Parathyroid adenoma (tissue), 2 donors: Measurements from ENCODE around the gene LY6G5C.

Source experiments
- H2AFZ ChIP-seq: fragments of 300-600 bp; sonication (generic); one replicate; pipeline ENCODE4 v1.7.0; 2017; ENCODE audit warnings: antibody characterized with exemption, mild to moderate bottlenecking
- H3K27ac ChIP-seq: fragments of 300-600 bp; sonication (generic); one replicate; pipeline ENCODE4 v1.7.0; 2017
- H3K27me3 ChIP-seq: fragments of 300-600 bp; sonication (generic); one replicate; pipeline ENCODE4 v1.7.0; 2017; ENCODE audit warnings: low read length; ENCODE audit not compliant: control insufficient read depth, insufficient read depth
- H3K36me3 ChIP-seq: fragments of 300-600 bp; sonication (generic); one replicate; pipeline ENCODE4 v1.7.0; 2017; ENCODE audit warnings: low read length; ENCODE audit not compliant: control insufficient read depth, insufficient read depth
- H3K4me1 ChIP-seq: fragments of 300-600 bp; sonication (generic); one replicate; pipeline ENCODE4 v1.7.0; 2017; ENCODE audit warnings: control low read depth
- H3K4me2 ChIP-seq: fragments of 300-600 bp; sonication (generic); one replicate; pipeline ENCODE4 v1.7.0; 2017; ENCODE audit warnings: low read length
- H3K4me3 ChIP-seq: fragments of 300-600 bp; sonication (generic); one replicate; pipeline ENCODE4 v1.7.0; 2017; ENCODE audit warnings: low read depth, low read length
- H3K79me2 ChIP-seq: fragments of 300-600 bp; sonication (generic); one replicate; pipeline ENCODE4 v1.7.0; 2017; ENCODE audit warnings: control low read depth
- H3K9ac ChIP-seq: fragments of 300-600 bp; sonication (generic); one replicate; pipeline ENCODE4 v1.7.0; 2017; ENCODE audit warnings: mild to moderate bottlenecking
- H3K9me3 ChIP-seq: fragments of 300-600 bp; sonication (generic); one replicate; pipeline ENCODE4 v1.7.0; 2017; ENCODE audit warnings: low read length; ENCODE audit not compliant: control insufficient read depth
- CTCF ChIP-seq: fragments of 300-600 bp; sonication (generic); IDR thresholded peaks from one replicate; pipeline ENCODE4 v1.7.0; 2017; ENCODE audit warnings: antibody characterized with exemption, mild to moderate bottlenecking
- donor health status: primary hyperparathyroidism.

The LY6G5C gene

GRCh38 chr6:31700740-31701401, 20.0 kb upstream of the LY6G5C start:
- no peak overlapping the region for H2AFZ ChIP-seq
- H3K36me3 ChIP-seq: no peaks in the 10 kb centered on the region
- no peak overlapping the region for H3K27ac ChIP-seq
- peaks cover 11% of the 10 kb centered on the region for H3K79me2 ChIP-seq
- no peak for TF ChIP-seq CTCF
- no peak overlapping the region for H3K9ac ChIP-seq
- peaks cover 12% of the 10 kb centered on the region for H3K4me1 ChIP-seq
- H3K27me3 ChIP-seq: no peaks in the 10 kb centered on the region
- no peak overlapping the region for H3K4me2 ChIP-seq
- H3K9me3 ChIP-seq: no peaks in the 10 kb centered on the region
- H3K4me3 ChIP-seq: no peak overlapping the region

- Histone ChIP-seq H3K9ac (no peak overlapping the region), H3K79me2 (peaks cover 9% of the 10 kb centered on the region), H3K27me3 (no peaks in the 10 kb centered on the region), H2AFZ (no peak overlapping the region), H3K9me3 (no peaks in the 10 kb centered on the region), H3K36me3 (no peaks in the 10 kb centered on the region), H3K4me3 (no peak overlapping the region), H3K4me2 (no peak overlapping the region), H3K27ac (no peak overlapping the region), H3K4me1 (peaks cover 10% of the 10 kb centered on the region)
- no peak for TF ChIP-seq CTCF
These were observed 16.7 kb upstream of the LY6G5C start for GRCh38 chr6:31697555-31697954.

GRCh38 chr6:31693535-31693934, 12.7 kb upstream of the LY6G5C start:
- no peaks in the 10 kb centered on the region for H3K36me3 ChIP-seq
- no peak overlapping the region for H3K27ac ChIP-seq
- H3K4me3 ChIP-seq: no peak overlapping the region
- H2AFZ ChIP-seq: no peak overlapping the region
- TF ChIP-seq CTCF: no peak
- H3K9ac ChIP-seq: no peak overlapping the region
- no peaks in the 10 kb centered on the region for H3K9me3 ChIP-seq
- no peaks in the 10 kb centered on the region for H3K79me2 ChIP-seq
- no peak overlapping the region for H3K4me2 ChIP-seq
- H3K27me3 ChIP-seq: no peaks in the 10 kb centered on the region
- no peaks in the 10 kb centered on the region for H3K4me1 ChIP-seq

GRCh38 chr6:31692886-31693285, 12.0 kb upstream of the LY6G5C start:
- Histone ChIP-seq H3K27ac (no peak overlapping the region), H3K9ac (no peak overlapping the region), H3K36me3 (no peaks in the 10 kb centered on the region), H3K4me3 (no peak overlapping the region), H2AFZ (no peak overlapping the region), H3K4me2 (no peak overlapping the region), H3K27me3 (no peaks in the 10 kb centered on the region), H3K9me3 (no peaks in the 10 kb centered on the region), H3K4me1 (no peaks in the 10 kb centered on the region), H3K79me2 (no peaks in the 10 kb centered on the region)
- TF ChIP-seq CTCF: no peak

GRCh38 chr6:31692353-31692752, 11.5 kb upstream of the LY6G5C start:
- Histone ChIP-seq H3K4me1 (no peaks in the 10 kb centered on the region), H3K27ac (no peak overlapping the region), H3K4me2 (no peak overlapping the region), H2AFZ (no peak overlapping the region), H3K9me3 (no peaks in the 10 kb centered on the region), H3K4me3 (no peak overlapping the region), H3K27me3 (no peaks in the 10 kb centered on the region), H3K79me2 (no peaks in the 10 kb centered on the region), H3K36me3 (no peaks in the 10 kb centered on the region), H3K9ac (no peak overlapping the region)
- TF ChIP-seq CTCF: no peak
